ENCODE results near the gene TNIK. TPM values are rescaled to one million over a fixed set of nuclear protein-coding genes. Genes with fewer than 3 reads are reported as not detected.

Gene TNIK
- total RNA-seq, 1 donor from 2014 or later, result 1.1 TPM

DNA sequence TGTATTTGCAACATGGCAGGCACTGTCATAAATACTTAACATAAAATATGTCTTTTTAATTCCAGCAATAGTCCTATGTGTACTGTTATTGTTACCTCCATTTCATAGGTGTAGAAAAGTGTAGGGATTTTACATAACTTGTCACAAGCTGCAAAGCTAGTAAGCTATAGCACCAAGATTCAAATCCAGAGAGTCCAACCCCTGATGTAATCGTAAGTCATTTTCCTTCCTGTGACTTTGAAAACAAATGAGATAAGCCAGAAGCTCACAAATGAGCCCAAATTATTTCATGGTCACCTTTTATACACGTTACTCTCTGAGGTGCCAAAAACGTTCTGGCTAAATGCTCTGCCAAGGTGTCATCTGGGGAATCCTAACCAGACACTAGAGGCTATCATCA is 23.8 kb downstream of the TNIK start:
- TF ChIP-seq, protein P1, sequence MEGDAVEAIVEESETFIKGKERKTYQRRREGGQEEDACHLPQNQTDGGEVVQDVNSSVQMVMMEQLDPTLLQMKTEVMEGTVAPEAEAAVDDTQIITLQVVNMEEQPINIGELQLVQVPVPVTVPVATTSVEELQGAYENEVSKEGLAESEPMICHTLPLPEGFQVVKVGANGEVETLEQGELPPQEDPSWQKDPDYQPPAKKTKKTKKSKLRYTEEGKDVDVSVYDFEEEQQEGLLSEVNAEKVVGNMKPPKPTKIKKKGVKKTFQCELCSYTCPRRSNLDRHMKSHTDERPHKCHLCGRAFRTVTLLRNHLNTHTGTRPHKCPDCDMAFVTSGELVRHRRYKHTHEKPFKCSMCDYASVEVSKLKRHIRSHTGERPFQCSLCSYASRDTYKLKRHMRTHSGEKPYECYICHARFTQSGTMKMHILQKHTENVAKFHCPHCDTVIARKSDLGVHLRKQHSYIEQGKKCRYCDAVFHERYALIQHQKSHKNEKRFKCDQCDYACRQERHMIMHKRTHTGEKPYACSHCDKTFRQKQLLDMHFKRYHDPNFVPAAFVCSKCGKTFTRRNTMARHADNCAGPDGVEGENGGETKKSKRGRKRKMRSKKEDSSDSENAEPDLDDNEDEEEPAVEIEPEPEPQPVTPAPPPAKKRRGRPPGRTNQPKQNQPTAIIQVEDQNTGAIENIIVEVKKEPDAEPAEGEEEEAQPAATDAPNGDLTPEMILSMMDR (IDR thresholded peaks at IDR 0.05; ENCODE audit: insufficient read depth, low read length, severe bottlenecking), result no peak
- H3K27me3 ChIP-seq (ENCODE audit: control insufficient read depth, insufficient read depth, low read length), result no peaks in the 10 kb centered on the region
- no peak for DNase-seq (ENCODE audit: low read depth)
- H3K36me3 ChIP-seq (ENCODE audit: control insufficient read depth, insufficient read depth, low read length), result no peaks in the 10 kb centered on the region
- FAIRE-seq, result no peak
- H3K4me3 ChIP-seq (ENCODE audit: low read depth, low read length), result no peak overlapping the region

DNA sequence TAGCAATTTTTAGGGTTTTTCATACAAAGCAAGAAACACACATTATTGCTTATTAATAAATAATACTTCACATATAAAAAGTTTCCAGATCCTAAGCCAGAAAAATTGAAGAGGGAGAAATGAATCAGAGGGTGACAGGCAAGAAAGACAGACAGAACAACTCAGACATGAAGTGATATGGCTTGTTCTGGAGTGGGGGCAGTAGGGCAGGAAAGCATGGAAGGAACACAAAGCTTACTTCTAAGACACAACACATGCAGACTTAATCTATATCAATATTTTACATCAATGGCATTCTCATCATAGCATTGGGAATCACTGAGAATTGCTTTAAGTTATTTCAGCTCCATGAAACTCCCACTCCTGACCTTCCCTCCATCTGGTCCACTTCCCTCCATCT is 24.4 kb downstream of the TNIK start:
- Histone ChIP-seq H3K4me3 (ENCODE audit: low read depth, low read length) (no peak overlapping the region), H3K27me3 (ENCODE audit: control insufficient read depth, insufficient read depth, low read length) (no peaks in the 10 kb centered on the region), H3K36me3 (ENCODE audit: control insufficient read depth, insufficient read depth, low read length) (no peaks in the 10 kb centered on the region)
- FAIRE-seq, result no peak
- DNase-seq (ENCODE audit: low read depth), result no peak
- TF ChIP-seq, protein P1 (IDR thresholded peaks at IDR 0.05; ENCODE audit: insufficient read depth, low read length, severe bottlenecking), result no peak

DNA sequence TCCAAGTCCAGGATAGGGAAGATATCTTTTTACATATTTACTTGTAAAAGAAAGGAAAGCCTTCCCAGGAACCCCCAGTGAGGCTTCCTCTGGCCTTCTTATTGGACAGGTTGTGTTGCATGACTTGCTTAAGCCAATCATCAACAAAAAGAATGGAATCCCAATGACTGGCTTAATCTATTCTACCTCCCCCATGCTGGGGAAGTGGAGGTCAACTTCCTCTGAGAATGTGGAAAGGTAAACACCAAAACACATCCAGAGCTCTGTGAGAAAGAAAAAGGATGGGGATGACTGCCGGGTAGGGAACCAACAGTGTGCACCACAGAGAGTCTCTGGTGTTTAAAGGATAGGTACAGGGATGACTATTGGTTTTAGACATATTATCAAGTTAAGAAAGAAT is 25.1 kb downstream of the TNIK start:
- TF ChIP-seq, protein P1 (IDR thresholded peaks at IDR 0.05; ENCODE audit: insufficient read depth, low read length, severe bottlenecking), result no peak
- no peak for FAIRE-seq
- H3K27me3 ChIP-seq (ENCODE audit: control insufficient read depth, insufficient read depth, low read length), result no peaks in the 10 kb centered on the region

GRCh38 chr3:171432548-171432947 is 27.7 kb downstream of the TNIK start:
- H3K36me3 ChIP-seq (ENCODE audit: control insufficient read depth, insufficient read depth, low read length), result no peaks in the 10 kb centered on the region
- TF ChIP-seq, protein P1 (IDR thresholded peaks at IDR 0.05; ENCODE audit: insufficient read depth, low read length, severe bottlenecking), result no peak
- H3K27me3 ChIP-seq (ENCODE audit: control insufficient read depth, insufficient read depth, low read length), result no peaks in the 10 kb centered on the region
- DNase-seq (ENCODE audit: low read depth) (no peak), FAIRE-seq (no peak)
- no peak overlapping the region for H3K4me3 ChIP-seq (ENCODE audit: low read depth, low read length)

More for the DNA sequence above, 25.1 kb downstream of the TNIK start:
- DNase-seq (ENCODE audit: low read depth), result no peak
- Histone ChIP-seq H3K36me3 (ENCODE audit: control insufficient read depth, insufficient read depth, low read length) (no peaks in the 10 kb centered on the region), H3K4me3 (ENCODE audit: low read depth, low read length) (no peak overlapping the region)

- Histone ChIP-seq H3K36me3 (ENCODE audit: control insufficient read depth, insufficient read depth, low read length) (no peaks in the 10 kb centered on the region), H3K27me3 (ENCODE audit: control insufficient read depth, insufficient read depth, low read length) (no peaks in the 10 kb centered on the region), H3K4me3 (ENCODE audit: low read depth, low read length) (no peak overlapping the region)
- TF ChIP-seq, protein P1 (IDR thresholded peaks at IDR 0.05; ENCODE audit: insufficient read depth, low read length, severe bottlenecking), result no peak
- DNase-seq (ENCODE audit: low read depth) (no peak), FAIRE-seq (no peak)
Measured at GRCh38 chr3:171431550-171431949, 28.7 kb downstream of the TNIK start.

DNA sequence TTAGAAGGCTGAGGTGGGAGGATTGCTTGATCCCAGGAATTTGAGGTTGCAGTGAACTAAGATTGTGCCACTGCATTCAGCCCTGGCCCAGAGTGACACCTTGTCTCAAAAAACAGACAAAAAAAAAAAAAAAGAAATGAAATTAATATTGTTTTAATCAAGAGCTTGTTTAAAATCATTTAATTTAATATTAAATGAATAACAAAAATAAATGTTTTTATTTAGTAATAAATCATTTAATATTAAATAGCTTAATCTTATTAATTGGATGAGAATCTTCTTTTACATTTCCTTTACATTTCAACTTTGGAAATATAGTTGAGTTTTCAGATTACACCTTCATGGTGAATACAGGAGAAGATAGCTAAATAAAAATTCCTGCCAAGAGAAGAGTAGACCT is 29.7 kb downstream of the TNIK start:
- Histone ChIP-seq H3K36me3 (ENCODE audit: control insufficient read depth, insufficient read depth, low read length) (no peaks in the 10 kb centered on the region), H3K4me3 (ENCODE audit: low read depth, low read length) (no peak overlapping the region), H3K27me3 (ENCODE audit: control insufficient read depth, insufficient read depth, low read length) (no peaks in the 10 kb centered on the region)
- FAIRE-seq, result no peak
- DNase-seq (ENCODE audit: low read depth), result no peak
- TF ChIP-seq, protein P1 (IDR thresholded peaks at IDR 0.05; ENCODE audit: insufficient read depth, low read length, severe bottlenecking), result no peak
